Mucosa of descending colon (tissue), 3 donors: ENCODE data around the gene RNF34. TPM values are rescaled to one million over a fixed set of nuclear protein-coding genes. Genes with fewer than 3 reads are reported as not detected.

ENCODE experiments used
- ATAC-seq: fragments of 200-7000 bp; cut with Tn5 transposase; one replicate; pipeline ENCODE4 v1.9.1; 2020; ENCODE audit warnings: mild to moderate bottlenecking, moderate library complexity
- DNase-seq, 3 donors: peaks; one replicate each; pipeline ENCODE4 v3.0.0-alpha.2; 2020
- H3K36me3 ChIP-seq: fragments of 200-600 bp; one replicate; pipeline ENCODE4 v1.8.0; 2021; ENCODE audit warnings: low read depth, mild to moderate bottlenecking
- H3K4me1 ChIP-seq: fragments of 200-600 bp; one replicate; pipeline ENCODE4 v1.8.0; 2021; ENCODE audit warnings: low read depth, mild to moderate bottlenecking
- H3K4me3 ChIP-seq: fragments of 200-600 bp; one replicate; pipeline ENCODE4 v1.8.0; 2021; ENCODE audit warnings: mild to moderate bottlenecking
- H3K9me3 ChIP-seq: fragments of 200-600 bp; one replicate; pipeline ENCODE4 v1.8.0; 2021; ENCODE audit warnings: mild to moderate bottlenecking
- intact Hi-C, 2 donors: fragments of 100-400 bp; cut with DNase I in 1 of 2; cut with micrococcal nuclease in 1 of 2; formaldehyde crosslinking; loops; one replicate each; pipeline versions ENCODE4 v1.11.0 to v1.11.1; 2022; cut with DNase I, micrococcal nuclease
- total RNA-seq, 3 donors: library from RNA; stranded (reverse); fragmentation: NEBNext Ultra II Directional in 2 of 3; extraction: Animal tissue kit (Norgen Biotek cat#: 25700) in 2 of 3; gene quantifications; one replicate each; pipeline versions ENCODE4 v1.2.1 to v1.2.4, GENCODE V29; 2021 to 2023
- TF ChIP-seq, protein P1 (sequence below): fragments of 200-600 bp; IDR thresholded peaks from one replicate; pipeline ENCODE4 v1.8.0; 2022; ENCODE audit warnings: antibody characterized with exemption, mild to moderate bottlenecking
- donor health status: DM: no; HTN: no; CAD: no; lungs with moderate emphysema.
- donor health status: DM: no; HTN: no; CAD: no.
- donor health status: DM: no; HTN: yes; CAD: no.

RNF34 gene
- total RNA-seq, 3 donors from 2014 or later, result 44.4 to 50.8 (median 46.8) TPM

DNA sequence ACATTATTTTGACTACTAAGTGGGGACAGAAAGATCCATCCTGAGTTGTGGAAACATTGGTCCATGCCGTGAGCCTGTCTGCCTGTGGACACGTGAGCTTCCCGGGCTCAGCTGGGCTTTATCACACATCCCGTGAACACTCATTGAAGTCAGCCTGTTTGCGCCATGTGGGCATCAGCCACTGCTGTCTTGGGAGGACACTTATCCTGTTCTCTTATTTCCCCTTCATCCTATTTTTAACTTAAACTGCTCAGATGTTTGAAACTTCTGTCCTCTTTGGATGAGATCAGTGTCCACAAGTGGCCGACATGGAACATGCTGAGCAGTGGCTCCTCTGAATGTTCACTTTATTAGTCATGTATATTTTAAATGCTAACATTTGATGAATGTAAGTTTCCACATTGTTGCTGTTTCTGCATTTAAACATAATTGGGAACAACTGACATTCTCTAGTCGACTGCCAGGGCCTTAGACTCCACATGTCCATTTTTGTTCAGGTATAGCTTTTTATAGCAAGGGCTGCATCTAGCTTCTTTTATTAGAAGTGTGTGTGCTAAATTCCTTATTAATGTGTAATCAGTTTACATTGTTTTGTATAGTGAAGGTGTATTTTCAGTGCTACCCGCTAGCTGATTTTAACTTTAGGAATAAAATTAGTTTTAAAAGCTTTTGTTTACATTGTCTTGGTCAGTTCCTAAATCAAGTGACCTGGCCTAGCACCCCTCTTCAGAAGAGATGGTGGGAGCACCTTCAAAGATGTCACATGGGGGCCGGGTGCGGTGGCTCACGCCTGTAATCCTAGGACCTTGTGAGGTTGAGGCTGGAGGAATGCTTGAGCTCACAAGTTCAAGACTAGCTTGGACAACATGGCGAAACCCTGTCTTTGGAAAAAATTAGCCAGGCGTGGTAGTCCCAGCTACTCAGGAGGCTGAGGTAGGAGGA, 24.0 kb downstream of the RNF34 start:
- TF ChIP-seq, protein P1, sequence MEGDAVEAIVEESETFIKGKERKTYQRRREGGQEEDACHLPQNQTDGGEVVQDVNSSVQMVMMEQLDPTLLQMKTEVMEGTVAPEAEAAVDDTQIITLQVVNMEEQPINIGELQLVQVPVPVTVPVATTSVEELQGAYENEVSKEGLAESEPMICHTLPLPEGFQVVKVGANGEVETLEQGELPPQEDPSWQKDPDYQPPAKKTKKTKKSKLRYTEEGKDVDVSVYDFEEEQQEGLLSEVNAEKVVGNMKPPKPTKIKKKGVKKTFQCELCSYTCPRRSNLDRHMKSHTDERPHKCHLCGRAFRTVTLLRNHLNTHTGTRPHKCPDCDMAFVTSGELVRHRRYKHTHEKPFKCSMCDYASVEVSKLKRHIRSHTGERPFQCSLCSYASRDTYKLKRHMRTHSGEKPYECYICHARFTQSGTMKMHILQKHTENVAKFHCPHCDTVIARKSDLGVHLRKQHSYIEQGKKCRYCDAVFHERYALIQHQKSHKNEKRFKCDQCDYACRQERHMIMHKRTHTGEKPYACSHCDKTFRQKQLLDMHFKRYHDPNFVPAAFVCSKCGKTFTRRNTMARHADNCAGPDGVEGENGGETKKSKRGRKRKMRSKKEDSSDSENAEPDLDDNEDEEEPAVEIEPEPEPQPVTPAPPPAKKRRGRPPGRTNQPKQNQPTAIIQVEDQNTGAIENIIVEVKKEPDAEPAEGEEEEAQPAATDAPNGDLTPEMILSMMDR, result no peak
- H3K4me3 ChIP-seq, result no peak overlapping the region
- no peaks in the 10 kb centered on the region for H3K4me1 ChIP-seq
- intact Hi-C loops, result no loop called here
- DNase-seq (no peak), ATAC-seq (no peak)
- H3K9me3 ChIP-seq, result no peaks in the 10 kb centered on the region
- H3K36me3 ChIP-seq, result peaks cover 1% of the 10 kb centered on the region

DNA sequence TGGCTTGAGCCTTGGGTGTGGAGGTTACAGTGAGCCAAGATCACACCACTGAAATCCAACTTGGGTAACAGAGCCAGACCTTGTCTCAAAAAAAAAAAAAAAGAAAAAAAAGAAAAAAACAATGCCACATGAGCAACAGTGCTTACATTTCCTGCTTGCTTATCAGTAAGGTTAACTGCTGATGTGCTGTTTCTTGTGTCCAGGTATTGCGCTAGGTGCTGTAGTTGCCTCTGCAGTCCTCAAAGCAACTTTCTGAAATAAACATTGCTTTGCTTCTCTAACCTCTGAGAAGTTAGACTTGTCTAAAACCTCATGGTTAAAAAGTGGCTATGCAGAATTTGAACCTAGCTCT, 24.7 kb downstream of the RNF34 start:
- Histone ChIP-seq H3K9me3 (no peaks in the 10 kb centered on the region), H3K4me1 (no peaks in the 10 kb centered on the region), H3K36me3 (peaks cover 5% of the 10 kb centered on the region), H3K4me3 (no peak overlapping the region)
- DNase-seq (no peak), ATAC-seq (no peak)
- TF ChIP-seq, protein P1, result no peak
- intact Hi-C loops, result no loop called here

DNA sequence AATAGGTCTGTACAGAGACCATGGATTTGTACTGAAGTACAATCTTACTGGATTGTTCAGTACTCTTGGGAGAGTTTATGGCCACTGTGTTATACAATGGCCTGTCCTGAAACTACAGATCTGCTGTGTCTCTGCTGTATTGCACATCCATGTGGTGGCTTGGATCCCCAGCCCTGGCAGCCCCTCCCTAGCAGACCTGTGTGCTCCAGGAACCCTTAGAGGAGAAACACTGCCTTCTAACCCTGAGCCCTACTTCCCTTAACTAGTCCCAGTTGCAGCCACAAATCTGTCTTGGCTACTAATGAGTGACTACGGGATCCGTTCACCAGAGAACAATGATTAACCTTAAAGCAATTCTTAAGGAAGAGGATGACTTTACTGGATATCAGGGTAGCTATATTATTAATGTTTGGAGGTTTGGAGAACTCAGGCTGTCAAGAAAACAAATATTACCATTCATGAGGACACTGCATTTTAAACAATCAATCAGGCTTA, 27.7 kb downstream of the RNF34 start:
- Histone ChIP-seq H3K4me3 (no peak overlapping the region), H3K4me1 (no peaks in the 10 kb centered on the region)
- intact Hi-C loops, result no loop called here

DNA sequence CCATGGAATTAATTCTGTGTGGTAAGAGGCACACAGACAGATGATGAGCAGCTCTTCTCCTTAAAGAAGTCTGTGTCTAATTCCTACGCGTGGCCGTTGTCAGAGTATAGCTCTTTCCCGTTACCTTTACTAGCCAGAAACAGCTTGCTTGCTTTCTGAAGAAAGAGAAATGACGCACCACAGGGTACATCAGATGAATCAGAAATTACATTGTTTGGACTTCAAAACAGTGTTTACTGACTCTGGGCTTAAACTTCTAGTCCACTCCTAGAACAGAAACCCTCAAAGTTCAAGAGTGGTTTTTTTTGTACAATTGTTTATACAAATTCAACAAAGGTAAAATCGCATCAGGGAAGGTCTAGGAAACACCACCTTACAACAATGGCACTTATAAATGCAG, 29.0 kb downstream of the RNF34 start:
- no peaks in the 10 kb centered on the region for H3K9me3 ChIP-seq
- H3K36me3 ChIP-seq, result peaks cover 8% of the 10 kb centered on the region
- H3K4me1 ChIP-seq, result no peaks in the 10 kb centered on the region
- no peak for ATAC-seq
- intact Hi-C loops, result no loop called here
- DNase-seq, result no peak
- no peak overlapping the region for H3K4me3 ChIP-seq
- TF ChIP-seq, protein P1, result no peak

More for the DNA sequence above, 27.7 kb downstream of the RNF34 start:
- H3K9me3 ChIP-seq, result no peaks in the 10 kb centered on the region
- no peak for DNase-seq
- H3K36me3 ChIP-seq, result peaks cover 8% of the 10 kb centered on the region
- ATAC-seq, result no peak
- TF ChIP-seq, protein P1, result no peak

DNA sequence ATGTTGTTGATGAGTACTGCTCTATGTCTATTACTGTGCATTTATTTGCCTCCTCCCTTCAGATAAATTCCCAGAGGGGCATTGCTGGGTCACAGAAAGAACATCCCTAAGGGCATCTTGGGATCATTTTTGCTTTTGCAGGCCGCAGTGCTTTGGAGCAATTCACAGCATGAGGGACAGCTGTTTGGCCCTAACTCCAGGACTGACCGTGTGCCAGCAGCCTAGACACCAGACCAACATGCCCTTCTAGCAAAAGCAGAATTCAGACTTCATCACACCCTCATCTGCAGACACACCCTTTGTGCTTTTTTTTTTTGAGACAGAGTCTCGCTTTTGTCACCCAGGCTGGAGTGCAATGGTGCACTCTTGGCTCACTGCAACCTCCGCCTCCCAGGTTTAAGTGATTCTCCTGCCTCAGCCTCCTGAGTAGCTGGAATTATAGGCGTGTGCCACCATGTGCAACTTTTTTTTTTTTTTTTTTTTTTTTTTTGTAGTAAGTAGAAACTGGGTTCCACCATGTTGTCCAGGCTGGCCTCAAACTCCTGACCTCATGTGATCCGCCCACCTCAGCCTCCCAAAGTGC, 31.0 kb downstream of the RNF34 start:
- no peak overlapping the region for H3K4me3 ChIP-seq
- TF ChIP-seq, protein P1, result no peak
- peaks cover 8% of the 10 kb centered on the region for H3K36me3 ChIP-seq
- H3K9me3 ChIP-seq, result no peaks in the 10 kb centered on the region
- intact Hi-C loops, result no loop called here
- H3K4me1 ChIP-seq, result no peaks in the 10 kb centered on the region
- DNase-seq (no peak), ATAC-seq (no peak)
